Activated naive CD4-positive, alpha-beta T cell treated with anti-CD3 and anti-CD28 coated beads, Interleukin-2, amount 50 U/mL, for 24 hours (primary cell): ENCODE data around the gene SUPT20HL2.
A peak's percentile ranks its signal among the peaks of the same experiment; 100 is the strongest.

Experiments used
- H3K27ac Mint-ChIP-seq: one replicate; pipeline ENCODE4 v1.8.0; 2021; ENCODE audit warnings: mild to moderate bottlenecking, mixed read lengths
- H3K27me3 Mint-ChIP-seq: one replicate; pipeline ENCODE4 v1.8.0; 2021; ENCODE audit warnings: mixed read lengths
- H3K36me3 Mint-ChIP-seq: one replicate; pipeline ENCODE4 v1.8.0; 2021; ENCODE audit warnings: mixed read lengths
- H3K4me1 Mint-ChIP-seq: one replicate; pipeline ENCODE4 v1.8.0; 2021; ENCODE audit warnings: mixed read lengths
- H3K4me3 Mint-ChIP-seq: one replicate; pipeline ENCODE4 v1.8.0; 2021; ENCODE audit warnings: mild to moderate bottlenecking, mixed read lengths
- H3K9me3 Mint-ChIP-seq: one replicate; pipeline ENCODE4 v1.8.0; 2021; ENCODE audit warnings: mixed read lengths

Gene SUPT20HL2

DNA sequence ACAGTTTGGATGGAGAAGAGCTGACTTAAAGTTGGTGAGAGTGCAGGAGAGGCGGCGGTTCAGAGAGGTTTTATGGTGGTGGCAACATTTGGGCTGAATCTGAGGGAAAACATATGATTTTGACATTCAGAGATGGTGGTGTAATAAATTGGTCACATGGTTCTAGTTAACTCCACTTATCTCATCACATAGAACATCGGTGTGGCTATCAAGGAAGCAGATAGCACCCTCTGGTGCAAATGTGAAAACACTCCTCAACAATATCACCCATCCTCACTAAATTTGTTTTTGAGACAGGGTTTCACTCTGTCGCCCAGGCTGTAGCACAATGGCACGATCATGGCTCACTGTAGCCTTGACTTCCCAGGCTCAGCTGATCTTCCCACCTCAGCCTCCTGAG lies 28.8 kb downstream of the SUPT20HL2 start:
- no peak overlapping the region for H3K4me3 Mint-ChIP-seq
- no peaks in the 10 kb centered on the region for H3K36me3 Mint-ChIP-seq
- no peaks in the 10 kb centered on the region for H3K27me3 Mint-ChIP-seq
- H3K9me3 Mint-ChIP-seq, result no peaks in the 10 kb centered on the region
- peaks cover 4% of the 10 kb centered on the region for H3K4me1 Mint-ChIP-seq
- no peak overlapping the region for H3K27ac Mint-ChIP-seq

DNA sequence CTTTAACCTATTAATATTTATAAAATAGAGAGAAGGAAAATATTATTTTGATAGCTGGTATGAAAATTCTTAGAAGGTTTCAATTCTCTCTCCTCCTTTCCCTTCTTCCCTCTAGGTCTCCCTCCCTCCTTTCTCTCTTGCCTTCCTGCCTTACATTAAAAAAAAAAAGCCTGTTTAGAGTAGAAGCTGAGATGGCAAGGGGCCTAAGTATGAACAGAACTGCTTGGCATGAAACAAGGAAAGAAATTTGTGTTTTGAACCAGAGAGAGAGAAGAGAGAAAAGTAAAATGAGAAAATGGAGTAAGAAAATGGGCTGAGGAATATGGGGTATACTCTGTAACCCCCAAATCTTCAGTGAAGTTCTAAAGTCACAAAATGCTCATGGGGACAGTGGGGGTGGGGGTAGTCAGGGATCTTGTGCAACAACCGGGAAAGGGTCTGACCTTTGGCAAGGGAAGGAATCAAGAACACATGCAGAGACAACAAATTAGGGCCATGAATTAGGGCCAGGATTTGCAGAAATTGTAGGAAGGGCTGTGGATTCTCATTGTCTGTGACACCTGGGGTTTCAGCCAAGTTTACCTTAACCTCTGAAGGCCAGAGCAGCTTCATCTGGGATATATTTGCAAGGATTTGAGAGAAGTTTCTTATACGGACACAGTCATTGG lies 30.6 kb downstream of the SUPT20HL2 start:
- H3K4me3 Mint-ChIP-seq, result no peak overlapping the region
- H3K27me3 Mint-ChIP-seq, result no peaks in the 10 kb centered on the region
- peaks cover 4% of the 10 kb centered on the region for H3K4me1 Mint-ChIP-seq
- H3K9me3 Mint-ChIP-seq, result no peaks in the 10 kb centered on the region
- H3K36me3 Mint-ChIP-seq, result no peaks in the 10 kb centered on the region
- H3K27ac Mint-ChIP-seq, result no peak overlapping the region

DNA sequence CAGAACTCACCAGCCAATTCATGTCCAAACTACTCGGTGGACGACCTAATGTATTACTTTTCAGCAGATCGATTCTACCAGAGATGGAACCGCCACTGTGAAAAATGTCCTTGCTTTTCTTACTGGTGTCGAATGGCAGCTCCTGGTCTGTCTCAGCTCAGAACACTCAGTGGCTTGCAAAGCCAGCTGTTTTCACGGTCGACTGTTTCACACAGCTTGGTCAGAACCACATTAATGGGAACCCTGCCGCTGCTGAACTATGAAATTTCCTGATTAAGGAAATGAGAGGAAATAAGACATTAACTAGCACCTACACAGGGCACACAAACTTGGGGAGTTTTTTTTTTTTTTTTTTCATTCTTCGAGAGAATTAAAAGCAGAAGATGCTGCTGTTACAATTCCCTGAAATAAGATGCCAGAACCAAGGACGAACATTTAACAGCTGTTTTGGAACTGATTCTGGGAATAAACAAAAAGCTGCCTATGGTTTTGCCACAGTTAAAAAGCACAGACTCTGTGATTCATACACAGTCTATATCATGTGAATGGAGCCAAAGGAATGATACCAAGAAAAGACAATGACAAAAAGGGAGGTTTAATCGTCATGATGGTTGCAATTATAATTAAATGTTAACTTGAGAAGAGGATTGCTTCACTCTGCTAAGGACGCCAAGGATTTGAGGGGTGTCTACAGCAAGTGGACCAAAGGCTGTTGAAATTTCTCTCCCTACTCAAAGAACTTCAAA lies 31.3 kb downstream of the SUPT20HL2 start:
- Mint-ChIP-seq H3K27me3 (no peaks in the 10 kb centered on the region), H3K9me3 (no peaks in the 10 kb centered on the region), H3K4me1 (peaks cover 4% of the 10 kb centered on the region), H3K36me3 (no peaks in the 10 kb centered on the region), H3K4me3 (no peak overlapping the region), H3K27ac (no peak overlapping the region)

DNA sequence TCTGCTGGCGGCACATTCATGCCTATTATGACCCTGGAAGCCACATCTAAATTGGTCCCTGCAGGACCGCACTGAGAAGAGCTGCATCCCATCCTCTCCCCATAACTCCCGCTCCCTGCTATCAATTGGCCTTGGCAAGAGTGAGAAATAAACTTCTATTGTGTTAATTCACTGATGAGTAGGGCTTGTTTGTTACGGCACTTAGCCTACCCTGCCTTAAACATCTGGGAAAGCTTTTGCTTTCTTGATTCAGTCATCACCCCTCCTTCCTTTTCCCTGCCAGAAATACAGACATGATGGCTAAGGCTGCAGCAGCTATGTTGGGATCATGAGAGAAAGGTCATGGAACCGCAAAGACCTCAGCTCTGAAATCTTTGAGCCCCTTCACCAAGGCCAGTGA lies 36.5 kb downstream of the SUPT20HL2 start:
- Mint-ChIP-seq H3K9me3 (no peaks in the 10 kb centered on the region), H3K4me3 (no peak overlapping the region), H3K36me3 (no peaks in the 10 kb centered on the region), H3K27me3 (no peaks in the 10 kb centered on the region), H3K4me1 (peaks cover 3% of the 10 kb centered on the region), H3K27ac (no peak overlapping the region)

DNA sequence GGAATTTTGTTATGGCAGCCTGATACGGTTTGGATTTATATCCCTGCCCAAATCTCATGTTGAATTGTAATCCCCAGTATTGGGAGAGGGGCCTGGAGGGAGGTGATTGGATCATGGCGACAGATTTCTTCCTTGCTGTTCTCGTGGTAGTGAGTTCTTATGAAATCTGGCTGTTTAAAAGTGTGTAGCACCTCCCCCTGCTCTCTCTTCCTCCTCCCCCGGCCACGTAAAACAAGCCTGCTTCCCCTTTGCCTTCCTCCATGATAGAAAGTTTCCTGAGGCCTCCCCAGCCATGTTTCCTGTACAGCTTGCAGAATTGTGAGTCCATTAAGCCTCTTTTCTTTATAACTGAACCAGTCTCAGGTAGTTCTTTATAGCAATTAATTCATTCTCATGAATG lies 37.9 kb downstream of the SUPT20HL2 start:
- Mint-ChIP-seq H3K4me1 (no peaks in the 10 kb centered on the region), H3K27ac (no peak overlapping the region), H3K27me3 (no peaks in the 10 kb centered on the region), H3K36me3 (no peaks in the 10 kb centered on the region), H3K4me3 (no peak overlapping the region), H3K9me3 (no peaks in the 10 kb centered on the region)

DNA sequence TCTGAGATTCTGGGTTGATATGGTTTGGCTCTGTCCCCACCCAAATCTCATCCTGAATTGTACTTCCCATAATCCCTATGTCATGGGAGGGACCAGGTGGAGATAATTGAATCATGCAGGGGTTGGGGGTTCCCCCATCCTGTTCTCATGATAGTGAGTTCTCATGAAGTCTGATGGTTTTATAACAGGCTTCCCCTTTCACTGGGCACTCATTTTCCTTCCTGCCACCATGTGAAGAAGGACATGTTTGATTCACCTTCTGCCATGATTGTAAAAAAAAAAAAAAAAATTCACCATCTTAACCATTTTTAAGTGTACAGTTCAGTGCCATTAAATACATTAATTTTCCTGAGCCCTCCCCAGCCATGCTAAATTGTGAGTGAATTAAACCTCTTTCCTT lies 42.6 kb downstream of the SUPT20HL2 start:
- no peaks in the 10 kb centered on the region for H3K27me3 Mint-ChIP-seq
- no peak overlapping the region for H3K27ac Mint-ChIP-seq
- H3K4me1 Mint-ChIP-seq, result no peaks in the 10 kb centered on the region
- H3K9me3 Mint-ChIP-seq, result no peaks in the 10 kb centered on the region
- no peak overlapping the region for H3K4me3 Mint-ChIP-seq
- H3K36me3 Mint-ChIP-seq, result no peaks in the 10 kb centered on the region

DNA sequence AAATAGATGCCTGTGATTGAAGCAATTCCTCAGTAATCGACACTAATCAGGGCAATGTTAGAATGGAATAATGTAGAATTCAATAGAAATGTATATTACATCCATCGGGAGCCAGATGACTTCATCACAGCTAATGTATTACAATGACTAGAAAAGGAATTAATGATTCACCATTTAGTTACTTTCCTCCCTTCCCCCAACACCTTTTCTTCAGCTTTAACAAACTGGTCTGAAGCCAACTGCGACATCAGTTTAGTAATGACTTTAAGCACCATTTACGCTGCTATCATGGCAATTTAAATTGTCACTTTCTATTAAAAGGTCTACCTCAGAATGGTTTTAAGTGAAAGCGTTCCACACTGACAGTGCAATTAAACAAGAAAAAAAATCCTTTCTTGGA lies 45.1 kb downstream of the SUPT20HL2 start:
- Mint-ChIP-seq H3K27me3 (no peaks in the 10 kb centered on the region), H3K27ac (no peak overlapping the region), H3K9me3 (no peaks in the 10 kb centered on the region), H3K4me1 (peaks cover 5% of the 10 kb centered on the region), H3K36me3 (no peaks in the 10 kb centered on the region), H3K4me3 (no peak overlapping the region)

DNA sequence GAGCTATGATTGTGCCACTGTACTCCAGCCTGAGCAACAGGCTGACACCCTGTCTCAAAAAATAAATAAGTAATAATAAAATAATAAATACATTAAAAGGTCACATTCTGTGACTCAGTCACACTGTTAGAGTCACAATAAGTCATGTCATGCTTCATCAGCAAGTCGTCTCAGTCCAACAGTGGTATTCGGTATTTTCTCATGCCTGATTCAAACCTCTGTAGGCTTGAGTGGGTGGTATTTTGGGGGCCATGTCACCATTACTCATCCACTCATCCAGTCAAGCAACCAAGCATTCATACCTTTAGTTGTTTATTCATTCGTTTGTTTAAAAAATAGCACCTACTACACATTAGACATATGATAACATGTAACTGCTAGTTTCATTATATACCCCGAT lies 46.9 kb downstream of the SUPT20HL2 start:
- Mint-ChIP-seq H3K9me3 (no peaks in the 10 kb centered on the region), H3K36me3 (no peaks in the 10 kb centered on the region), H3K4me3 (no peak overlapping the region), H3K27ac (no peak overlapping the region), H3K4me1 (peaks cover 9% of the 10 kb centered on the region), H3K27me3 (no peaks in the 10 kb centered on the region)

DNA sequence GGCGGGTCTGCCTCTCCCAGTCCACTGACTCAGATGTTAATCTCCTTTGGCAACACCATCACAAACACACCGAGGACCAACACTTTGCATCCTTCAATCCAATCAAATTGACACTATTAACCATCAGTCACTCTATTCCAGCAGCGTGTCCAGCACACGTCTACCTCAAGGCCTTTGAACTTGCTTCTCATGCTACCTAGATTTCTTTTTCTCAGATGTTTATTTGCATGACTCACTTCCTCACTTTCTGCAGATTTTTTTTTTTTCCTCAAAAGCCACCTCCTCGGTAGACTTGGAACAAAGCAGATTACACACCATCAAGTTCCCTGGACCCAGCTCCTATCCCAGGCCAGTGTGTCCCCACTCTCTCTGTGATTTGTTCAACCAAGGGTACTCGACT lies 49.5 kb downstream of the SUPT20HL2 start:
- no peak overlapping the region for H3K4me3 Mint-ChIP-seq

DNA sequence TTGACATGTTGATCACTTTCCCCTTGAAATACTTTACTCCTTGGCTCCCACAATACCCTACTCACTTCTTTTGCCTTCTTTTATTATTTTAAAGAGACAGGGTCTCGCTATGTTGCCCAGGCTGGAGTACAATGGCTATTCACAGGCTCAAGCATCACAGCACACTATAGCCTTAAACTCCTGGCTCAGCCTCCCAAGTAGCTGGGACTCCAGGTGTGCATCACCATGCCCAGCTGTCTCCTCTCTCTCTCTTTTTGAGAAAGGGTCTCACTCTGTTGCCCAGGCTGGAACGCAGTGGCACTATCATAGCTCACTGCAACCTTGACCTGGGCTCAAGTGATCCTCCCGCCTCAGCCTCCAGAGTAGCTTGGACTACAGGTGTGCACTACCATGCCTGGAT lies 51.6 kb downstream of the SUPT20HL2 start:
- H3K27ac Mint-ChIP-seq, result no peak overlapping the region

More for the DNA sequence above, 49.5 kb downstream of the SUPT20HL2 start:
- H3K9me3 Mint-ChIP-seq, result no peaks in the 10 kb centered on the region
- H3K36me3 Mint-ChIP-seq, result no peaks in the 10 kb centered on the region
- peaks cover 20% of the 10 kb centered on the region for H3K4me1 Mint-ChIP-seq
- H3K27ac Mint-ChIP-seq, result peak overlapping the region; percentile 14
- no peaks in the 10 kb centered on the region for H3K27me3 Mint-ChIP-seq

More for the DNA sequence above, 51.6 kb downstream of the SUPT20HL2 start:
- Mint-ChIP-seq H3K36me3 (no peaks in the 10 kb centered on the region), H3K4me3 (no peak overlapping the region), H3K9me3 (no peaks in the 10 kb centered on the region), H3K27me3 (no peaks in the 10 kb centered on the region), H3K4me1 (peaks cover 20% of the 10 kb centered on the region)
